ENCODE results near the gene ARRB1. TPM values are rescaled to one million over a fixed set of nuclear protein-coding genes. Genes with fewer than 3 reads are reported as not detected.

ARRB1 gene
- total and polyA plus RNA-seq, 4 donors: 3.3 to 21.2 (median 12.5) TPM

DNA sequence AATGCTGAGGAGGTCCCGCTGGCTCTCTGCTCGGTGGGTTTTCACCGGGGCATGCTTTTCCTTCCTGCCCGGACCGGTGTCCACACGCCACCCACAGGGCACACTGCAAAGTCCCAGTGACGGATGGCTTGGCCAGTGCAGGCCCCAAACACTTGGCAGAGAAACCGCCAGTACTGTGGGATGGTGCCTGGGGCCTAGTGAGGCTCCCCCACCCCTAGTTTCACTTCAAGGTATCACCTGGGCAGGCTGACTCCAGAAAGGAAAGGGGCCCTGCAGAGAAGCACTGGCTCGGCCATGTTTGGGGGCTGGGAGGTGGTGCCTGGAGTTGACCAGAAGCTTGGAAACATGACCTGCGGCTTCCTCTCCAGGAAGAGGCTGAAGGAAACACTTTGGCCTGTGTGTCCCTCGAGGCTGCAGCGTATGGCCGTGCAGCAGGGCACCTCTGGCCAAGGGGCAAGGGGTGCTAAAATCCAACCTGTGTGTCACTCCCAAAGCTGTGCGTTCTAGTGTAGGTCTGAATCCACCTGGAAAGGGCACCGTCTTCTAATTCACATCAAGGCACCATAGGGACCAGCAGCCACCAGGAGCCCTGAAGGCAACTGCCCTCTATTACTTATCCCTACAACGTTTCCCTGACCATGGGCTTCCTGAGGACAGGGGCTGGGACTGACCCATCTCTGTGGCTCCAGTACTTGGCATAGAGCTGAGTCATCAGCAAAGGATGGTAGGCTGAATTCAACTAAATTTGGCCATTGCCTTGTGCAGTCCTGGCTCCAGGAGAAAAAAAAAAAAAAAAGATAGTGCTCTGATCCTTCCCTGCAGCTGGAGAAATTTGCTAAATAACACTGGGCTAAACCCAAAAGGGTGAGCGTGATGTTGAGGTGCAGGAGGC is 88.3 kb downstream of the ARRB1 start:
- H3K4me1 ChIP-seq (ENCODE audit: control insufficient read depth in 4 of 4, insufficient read depth in 4 of 4, low read length in 3 of 4): peaks cover 0 to 3% (median under 1%) of the 10 kb centered on the region in 4 donors
- H3K27me3 ChIP-seq (ENCODE audit: control insufficient read depth in 4 of 4, insufficient read depth in 4 of 4, low read length in 3 of 4): no peaks in the 10 kb centered on the region
- DNase-seq (ENCODE audit: low spot score): no peak
- H3K9ac ChIP-seq (ENCODE audit: low read depth in 1 of 2, low read length in 2 of 2): no peak overlapping the region
- peaks cover 0 to 2% (median under 1%) of the 10 kb centered on the region in 4 donors for H3K36me3 ChIP-seq (ENCODE audit: control insufficient read depth in 4 of 4, insufficient read depth in 3 of 4, low read depth in 1 of 4, low read length in 3 of 4)
- no peak overlapping the region for H3K4me3 ChIP-seq (ENCODE audit: low read depth in 1 of 3, low read length in 3 of 3)
- H3K27ac ChIP-seq (ENCODE audit: low read depth in 1 of 2, low read length in 2 of 2): no peak overlapping the region
- H3K9me3 ChIP-seq (ENCODE audit: control insufficient read depth in 4 of 4, low read length in 3 of 4): no peaks in the 10 kb centered on the region
- WGBS: 67% methylated on average over 17 of the region's 17 CpGs
- TF ChIP-seq FOXA2 (IDR thresholded peaks at IDR 0.05) (no peak), ZBTB33 (IDR thresholded peaks at IDR 0.05) (no peak), RXRA (IDR thresholded peaks at IDR 0.05) (no peak), RAD21 (IDR thresholded peaks at IDR 0.05) (no peak), JUND (IDR thresholded peaks at IDR 0.05) (no peak), REST (IDR thresholded peaks at IDR 0.05) (no peak), HNF4G (IDR thresholded peaks at IDR 0.05) (no peak), CTCF (IDR thresholded peaks at IDR 0.05; ENCODE audit: low read depth, low read length, missing input control) (no peak), TAF1 (conservative IDR thresholded peaks at IDR 0.05) (no peak)
- TF ChIP-seq, protein P1, sequence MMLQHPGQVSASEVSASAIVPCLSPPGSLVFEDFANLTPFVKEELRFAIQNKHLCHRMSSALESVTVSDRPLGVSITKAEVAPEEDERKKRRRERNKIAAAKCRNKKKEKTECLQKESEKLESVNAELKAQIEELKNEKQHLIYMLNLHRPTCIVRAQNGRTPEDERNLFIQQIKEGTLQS (IDR thresholded peaks at IDR 0.05): no peak

GRCh38 chr11:75262436-75262835 is 89.0 kb downstream of the ARRB1 start:
- H3K36me3 ChIP-seq (ENCODE audit: control insufficient read depth in 4 of 4, insufficient read depth in 3 of 4, low read depth in 1 of 4, low read length in 3 of 4): peaks cover 0 to 2% (median 0%) of the 10 kb centered on the region in 4 donors
- 84% methylated on average over 4 of the region's 4 CpGs for WGBS
- H3K27me3 ChIP-seq (ENCODE audit: control insufficient read depth in 4 of 4, insufficient read depth in 4 of 4, low read length in 3 of 4): no peaks in the 10 kb centered on the region
- no peak overlapping the region for H3K27ac ChIP-seq (ENCODE audit: low read depth in 1 of 2, low read length in 2 of 2)
- no peak for DNase-seq (ENCODE audit: low spot score)
- H3K9ac ChIP-seq (ENCODE audit: low read depth in 1 of 2, low read length in 2 of 2): no peak overlapping the region
- peaks cover 0 to 3% (median under 1%) of the 10 kb centered on the region in 4 donors for H3K4me1 ChIP-seq (ENCODE audit: control insufficient read depth in 4 of 4, insufficient read depth in 4 of 4, low read length in 3 of 4)
- no peak overlapping the region for H3K4me3 ChIP-seq (ENCODE audit: low read depth in 1 of 3, low read length in 3 of 3)
- H3K9me3 ChIP-seq (ENCODE audit: control insufficient read depth in 4 of 4, low read length in 3 of 4): no peaks in the 10 kb centered on the region
- no peak for TF ChIP-seq EGR1 (IDR thresholded peaks at IDR 0.05; ENCODE audit: low read depth in 2 of 2)
- no peak for TF ChIP-seq CTCF (IDR thresholded peaks at IDR 0.05; ENCODE audit: low read depth, low read length, missing input control)
- no peak for TF ChIP-seq YY1 (IDR thresholded peaks at IDR 0.05)
- no peak for TF ChIP-seq REST (IDR thresholded peaks at IDR 0.05)
- no peak for TF ChIP-seq HNF4A (conservative IDR thresholded peaks at IDR 0.05)
- no peak for TF ChIP-seq NR2F2 (IDR thresholded peaks at IDR 0.05)
- TF ChIP-seq, protein P1 (IDR thresholded peaks at IDR 0.05): no peak
- TF ChIP-seq JUND (IDR thresholded peaks at IDR 0.05): no peak
